Mononuclear cell (primary cell): ENCODE measurements around the gene DHRS11. TPM values are rescaled to one million over a fixed set of nuclear protein-coding genes. Genes with fewer than 3 reads are reported as not detected.
"Not testable (repeated sequence)": the region's sequence is repeated elsewhere in the genome, so short reads cannot be mapped to it uniquely, and the experiment has no call there.

Experiments used
- H3K27me3 ChIP-seq: 2 replicates; pipeline ENCODE4 v1.6.0; 2011; ENCODE audit warnings: low read length, control low read depth; ENCODE audit not compliant: insufficient read depth
- H3K4me1 ChIP-seq: 2 replicates; pipeline ENCODE4 v1.5.1; 2011; ENCODE audit warnings: mild to moderate bottlenecking, low read length, control low read depth; ENCODE audit not compliant: insufficient read depth
- H3K4me3 ChIP-seq: 2 replicates; pipeline ENCODE4 v1.5.1; 2011; ENCODE audit warnings: mild to moderate bottlenecking, low read length, moderate library complexity
- H3K9me3 ChIP-seq: 2 replicates; pipeline ENCODE4 v1.5.1; 2011; ENCODE audit warnings: low read depth, mild to moderate bottlenecking, control low read depth, low read length
- total RNA-seq: library from RNA; depleted of rRNA; stranded (reverse); fragments of >200 nt; gene quantifications from one replicate; pipeline ENCODE4 v1.2.3, GENCODE V29; 2012

The DHRS11 gene
- total RNA-seq, 1 donor: 1.8 TPM

- Histone ChIP-seq H3K27me3 (no peaks in the 10 kb centered on the region), H3K4me1 (peaks cover 37% of the 10 kb centered on the region), H3K4me3 (peak within 1 kb of the TSS; percentile 97), H3K9me3 (no peaks in the 10 kb centered on the region)
Measured at GRCh38 chr17:36601303-36602029, 9.8 kb downstream of the DHRS11 start, which contains the start of gene MRM1. Gene MRM1, plus strand, starts transcription at chr17:36601583. Its CDS starts 228 bp downstream, at chr17:36601811.

GRCh38 chr17:36602030-36602748 lies 10.5 kb downstream of the DHRS11 start:
- no peaks in the 10 kb centered on the region for H3K27me3 ChIP-seq
- H3K9me3 ChIP-seq: no peaks in the 10 kb centered on the region
- peak overlapping the region; percentile 97 for H3K4me3 ChIP-seq
- H3K4me1 ChIP-seq: peaks cover 37% of the 10 kb centered on the region

DNA sequence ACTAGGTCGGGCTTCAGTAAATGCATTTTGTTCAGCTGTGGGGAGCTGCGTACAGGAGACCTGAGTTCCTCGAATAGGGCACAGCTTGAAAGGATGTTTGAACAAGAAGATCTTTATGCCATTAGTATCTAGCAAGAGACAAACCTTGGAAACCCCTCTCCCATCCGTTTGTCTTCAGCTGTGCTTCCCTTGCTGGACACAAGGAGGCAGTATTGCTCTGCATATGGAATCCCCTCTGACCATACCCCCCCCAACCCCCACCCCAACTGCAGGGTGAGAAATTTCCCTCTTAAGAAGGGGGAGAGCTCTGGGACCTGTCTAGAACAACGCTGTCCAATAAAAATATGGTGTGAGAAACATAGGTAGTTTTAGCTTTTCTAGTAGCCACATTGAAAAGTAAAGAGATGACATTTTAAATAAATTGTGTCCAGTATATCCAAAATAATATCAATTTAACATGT lies 11.3 kb downstream of the DHRS11 start:
- Histone ChIP-seq H3K9me3 (no peaks in the 10 kb centered on the region), H3K4me3 (peak overlapping the region; percentile 97), H3K4me1 (peaks cover 37% of the 10 kb centered on the region), H3K27me3 (no peaks in the 10 kb centered on the region)

GRCh38 chr17:36605028-36605427 lies 13.3 kb downstream of the DHRS11 start:
- H3K27me3 ChIP-seq, H3K4me3 ChIP-seq, H3K9me3 ChIP-seq: not testable (repeated sequence)
- peaks cover 49% of the 10 kb centered on the region for H3K4me1 ChIP-seq

- peaks cover 27% of the 10 kb centered on the region for H3K4me1 ChIP-seq
- H3K4me3 ChIP-seq: no peak overlapping the region
- no peaks in the 10 kb centered on the region for H3K9me3 ChIP-seq
- no peaks in the 10 kb centered on the region for H3K27me3 ChIP-seq
Measured at GRCh38 chr17:36608280-36608679, 16.6 kb downstream of the DHRS11 start.

GRCh38 chr17:36608794-36609497 lies 17.3 kb downstream of the DHRS11 start:
- H3K4me3 ChIP-seq: no peak overlapping the region
- H3K9me3 ChIP-seq: no peaks in the 10 kb centered on the region
- H3K4me1 ChIP-seq: peaks cover 20% of the 10 kb centered on the region
- H3K27me3 ChIP-seq: no peaks in the 10 kb centered on the region

DNA sequence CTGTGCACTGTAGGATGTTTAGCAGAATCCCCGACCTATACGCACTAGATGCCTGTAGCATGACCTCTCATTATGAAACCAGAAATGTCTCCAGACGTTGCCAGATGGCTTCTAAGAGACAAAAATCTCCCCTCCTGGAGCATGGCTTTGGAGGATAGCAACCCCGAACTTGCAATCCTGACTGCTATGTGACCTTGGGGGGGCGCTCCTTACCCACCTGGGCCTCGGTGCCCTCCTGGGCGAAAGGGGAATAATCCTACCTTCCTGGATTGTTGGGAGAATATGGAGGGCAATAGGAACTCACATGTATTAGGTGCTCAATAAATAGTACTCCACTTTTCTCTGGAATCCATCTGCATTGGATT lies 17.8 kb downstream of the DHRS11 start:
- Histone ChIP-seq H3K27me3 (no peaks in the 10 kb centered on the region), H3K4me1 (peaks cover 17% of the 10 kb centered on the region), H3K4me3 (no peak overlapping the region), H3K9me3 (no peaks in the 10 kb centered on the region)

- Histone ChIP-seq H3K9me3 (no peaks in the 10 kb centered on the region), H3K27me3 (no peaks in the 10 kb centered on the region), H3K4me1 (peaks cover 12% of the 10 kb centered on the region), H3K4me3 (no peak overlapping the region)
Measured at GRCh38 chr17:36610474-36610873, 18.8 kb downstream of the DHRS11 start.

- no peak overlapping the region for H3K4me3 ChIP-seq
- H3K27me3 ChIP-seq: no peaks in the 10 kb centered on the region
- no peaks in the 10 kb centered on the region for H3K9me3 ChIP-seq
- peaks cover 12% of the 10 kb centered on the region for H3K4me1 ChIP-seq
Measured at GRCh38 chr17:36611345-36612072, 19.8 kb downstream of the DHRS11 start.

- no peak overlapping the region for H3K4me3 ChIP-seq
- H3K9me3 ChIP-seq: no peaks in the 10 kb centered on the region
- H3K27me3 ChIP-seq: no peaks in the 10 kb centered on the region
- peaks cover 12% of the 10 kb centered on the region for H3K4me1 ChIP-seq
Measured at GRCh38 chr17:36612323-36612722, 20.6 kb downstream of the DHRS11 start.

DNA sequence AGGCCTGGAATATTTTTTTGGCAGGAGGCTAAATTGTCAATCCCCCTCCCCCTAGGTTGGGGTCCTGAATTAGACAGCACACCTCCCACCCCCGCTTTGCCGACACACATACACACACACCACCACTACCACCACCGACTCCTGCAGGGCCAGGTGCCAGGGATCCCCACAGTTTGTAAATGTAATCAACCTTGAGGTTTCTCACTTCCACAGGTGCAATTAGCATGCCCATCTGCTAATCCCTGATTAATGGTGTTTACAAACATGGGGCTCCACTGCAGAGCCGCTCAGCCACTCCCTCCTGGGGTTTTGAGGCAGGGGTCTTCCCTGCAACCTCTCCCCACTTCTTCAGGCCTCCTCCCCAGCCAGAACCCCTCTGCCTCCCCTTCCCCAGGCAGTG lies 21.5 kb downstream of the DHRS11 start:
- no peaks in the 10 kb centered on the region for H3K27me3 ChIP-seq
- H3K4me1 ChIP-seq: peaks cover 12% of the 10 kb centered on the region
- no peaks in the 10 kb centered on the region for H3K9me3 ChIP-seq
- no peak overlapping the region for H3K4me3 ChIP-seq

DNA sequence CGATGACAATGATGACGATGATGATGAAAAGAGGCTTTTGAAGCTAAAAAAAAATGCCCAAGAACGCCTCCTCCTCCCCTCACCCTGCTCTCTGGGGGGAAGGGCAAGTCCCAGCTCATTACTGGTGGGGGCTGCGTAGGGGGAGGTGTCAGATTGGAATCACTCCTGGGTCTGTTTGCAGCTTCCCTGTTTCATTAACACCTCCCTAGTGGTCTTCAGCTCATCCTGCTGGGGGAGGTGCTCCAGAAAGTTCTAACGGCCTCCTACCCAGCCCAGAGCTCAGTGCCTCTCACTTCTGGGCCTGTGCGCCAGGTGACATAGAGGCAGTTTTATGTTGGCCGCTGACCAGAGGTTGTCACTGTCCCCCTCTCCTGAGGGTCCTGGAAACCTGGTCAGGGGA lies 22.4 kb downstream of the DHRS11 start:
- Histone ChIP-seq H3K9me3 (no peaks in the 10 kb centered on the region), H3K4me1 (peaks cover 3% of the 10 kb centered on the region), H3K27me3 (no peaks in the 10 kb centered on the region), H3K4me3 (no peak overlapping the region)

DNA sequence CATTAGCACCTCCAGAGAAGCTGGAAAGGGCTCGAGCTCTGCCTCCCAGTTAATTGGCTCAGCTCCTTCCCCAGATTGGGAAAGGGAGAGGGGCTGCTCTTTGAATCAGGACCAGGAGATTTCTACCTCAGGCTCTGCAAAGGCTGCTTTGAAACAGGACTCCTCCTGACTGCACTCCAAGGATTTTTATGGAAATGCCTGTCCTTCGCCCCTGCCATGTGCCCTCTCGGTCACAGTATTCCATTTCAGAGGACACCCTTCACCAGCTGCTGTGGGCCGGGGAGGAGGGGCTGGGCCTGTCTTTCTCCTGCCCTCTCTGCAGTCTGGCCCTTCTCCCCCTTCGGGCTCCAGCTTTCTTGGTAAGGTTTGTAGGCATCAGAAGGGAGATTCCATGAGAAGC lies 23.3 kb downstream of the DHRS11 start:
- H3K27me3 ChIP-seq: no peaks in the 10 kb centered on the region
- no peak overlapping the region for H3K4me3 ChIP-seq
- no peaks in the 10 kb centered on the region for H3K9me3 ChIP-seq
- H3K4me1 ChIP-seq: no peaks in the 10 kb centered on the region

DNA sequence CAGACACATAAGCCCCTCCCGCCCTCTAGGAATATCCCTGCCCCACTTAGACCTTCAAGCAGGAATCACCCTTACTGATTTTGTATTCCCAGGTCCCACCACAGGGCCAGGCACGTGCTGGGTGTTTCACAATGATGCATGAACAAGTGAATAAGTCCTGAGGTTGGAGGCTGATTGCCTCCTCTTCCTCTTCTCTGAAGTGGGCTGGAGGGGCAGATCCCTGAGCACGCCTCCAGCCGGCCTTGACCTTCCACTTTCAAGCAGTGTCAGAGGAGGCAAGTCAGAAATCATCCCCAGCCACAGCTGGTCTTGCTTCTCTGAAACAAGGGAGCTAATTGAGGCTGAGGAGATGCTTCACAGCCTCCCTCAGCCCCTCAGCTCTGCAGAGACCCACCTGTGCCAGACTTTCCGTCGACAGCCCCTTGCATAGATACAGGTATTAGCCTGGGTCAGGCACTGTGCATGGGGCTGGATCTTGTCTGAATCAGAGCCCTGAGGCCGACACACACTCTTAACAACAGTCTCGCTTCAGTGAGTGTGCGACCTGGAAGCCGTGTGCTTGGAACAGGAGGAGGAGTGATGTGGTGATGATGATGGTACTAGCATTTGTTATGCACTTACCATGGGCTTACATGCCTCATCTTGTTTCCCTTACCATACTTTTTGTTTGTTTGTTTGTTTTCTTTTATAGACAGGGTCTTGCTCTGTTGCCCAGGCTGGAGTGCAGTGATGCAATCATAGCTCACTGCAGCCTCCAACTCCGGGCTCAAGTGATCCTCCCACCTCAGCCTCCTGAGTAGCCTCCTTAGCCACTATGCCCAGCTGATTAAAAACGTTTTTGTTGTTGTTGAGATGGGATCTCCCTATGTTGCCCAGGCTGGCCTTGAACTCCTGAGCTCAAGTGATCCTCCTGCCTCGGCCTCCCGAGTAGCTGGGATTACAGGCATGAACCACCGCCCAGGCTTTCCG lies 24.7 kb downstream of the DHRS11 start:
- Histone ChIP-seq H3K9me3 (no peaks in the 10 kb centered on the region), H3K4me3 (no peak overlapping the region), H3K27me3 (no peaks in the 10 kb centered on the region), H3K4me1 (no peaks in the 10 kb centered on the region)
